Mucosa of descending colon (tissue), 3 donors: ENCODE measurements around the gene CCDC127. TPM values are rescaled to one million over a fixed set of nuclear protein-coding genes. Genes with fewer than 3 reads are reported as not detected.
"Not testable (repeated sequence)": the region's sequence is repeated elsewhere in the genome, so short reads cannot be mapped to it uniquely, and the experiment has no call there.

Experiments used
- ATAC-seq: fragments of 200-7000 bp; cut with Tn5 transposase; one replicate; pipeline ENCODE4 v1.9.1; 2020; ENCODE audit warnings: mild to moderate bottlenecking, moderate library complexity
- DNase-seq, 3 donors: peaks; one replicate each; pipeline ENCODE4 v3.0.0-alpha.2; 2020
- H3K36me3 ChIP-seq: fragments of 200-600 bp; one replicate; pipeline ENCODE4 v1.8.0; 2021; ENCODE audit warnings: low read depth, mild to moderate bottlenecking
- H3K4me1 ChIP-seq: fragments of 200-600 bp; one replicate; pipeline ENCODE4 v1.8.0; 2021; ENCODE audit warnings: low read depth, mild to moderate bottlenecking
- H3K4me3 ChIP-seq: fragments of 200-600 bp; one replicate; pipeline ENCODE4 v1.8.0; 2021; ENCODE audit warnings: mild to moderate bottlenecking
- H3K9me3 ChIP-seq: fragments of 200-600 bp; one replicate; pipeline ENCODE4 v1.8.0; 2021; ENCODE audit warnings: mild to moderate bottlenecking
- intact Hi-C, 2 donors: fragments of 100-400 bp; cut with DNase I in 1 of 2; cut with micrococcal nuclease in 1 of 2; formaldehyde crosslinking; loops; one replicate each; pipeline versions ENCODE4 v1.11.0 to v1.11.1; 2022; cut with DNase I, micrococcal nuclease
- long read RNA-seq, 2 donors: library from polyadenylated mRNA; unstranded; transcript quantifications; one replicate each; pipeline ENCODE4 v2.0.0, GENCODE V29; 2019 to 2021
- total RNA-seq, 3 donors: library from RNA; stranded (reverse); fragmentation: NEBNext Ultra II Directional in 2 of 3; extraction: Animal tissue kit (Norgen Biotek cat#: 25700) in 2 of 3; gene quantifications; one replicate each; pipeline versions ENCODE4 v1.2.1 to v1.2.4, GENCODE V29; 2021 to 2023
- TF ChIP-seq, protein P1 (sequence below): fragments of 200-600 bp; IDR thresholded peaks from one replicate; pipeline ENCODE4 v1.8.0; 2022; ENCODE audit warnings: antibody characterized with exemption, mild to moderate bottlenecking
- donor health status: DM: no; HTN: no; CAD: no; lungs with moderate emphysema.
- donor health status: DM: no; HTN: no; CAD: no.
- donor health status: DM: no; HTN: yes; CAD: no.

Gene CCDC127, protein sequence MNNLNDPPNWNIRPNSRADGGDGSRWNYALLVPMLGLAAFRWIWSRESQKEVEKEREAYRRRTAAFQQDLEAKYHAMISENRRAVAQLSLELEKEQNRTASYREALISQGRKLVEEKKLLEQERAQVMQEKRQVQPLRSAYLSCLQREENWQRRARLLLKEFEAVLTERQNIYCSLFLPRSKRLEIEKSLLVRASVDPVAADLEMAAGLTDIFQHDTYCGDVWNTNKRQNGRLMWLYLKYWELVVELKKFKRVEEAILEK
- 1 to 10 TPM; 3.5 to 9.8 (median 4.7) TPM for total RNA-seq
- long read RNA-seq, donor 1, full-length matches to known transcripts: 22 of 22 reads
- long read RNA-seq, donor 1, partial matches to known transcripts: 0 of 22 reads
- long read RNA-seq, donor 1, other reads (novel, unspliced or antisense): 0 of 22 reads
- long read RNA-seq, donor 2, full-length matches to known transcripts: 9 of 10 reads
- long read RNA-seq, donor 2, partial matches to known transcripts: 0 of 10 reads
- long read RNA-seq, donor 2, other reads (novel, unspliced or antisense): 1 of 10 reads

DNA sequence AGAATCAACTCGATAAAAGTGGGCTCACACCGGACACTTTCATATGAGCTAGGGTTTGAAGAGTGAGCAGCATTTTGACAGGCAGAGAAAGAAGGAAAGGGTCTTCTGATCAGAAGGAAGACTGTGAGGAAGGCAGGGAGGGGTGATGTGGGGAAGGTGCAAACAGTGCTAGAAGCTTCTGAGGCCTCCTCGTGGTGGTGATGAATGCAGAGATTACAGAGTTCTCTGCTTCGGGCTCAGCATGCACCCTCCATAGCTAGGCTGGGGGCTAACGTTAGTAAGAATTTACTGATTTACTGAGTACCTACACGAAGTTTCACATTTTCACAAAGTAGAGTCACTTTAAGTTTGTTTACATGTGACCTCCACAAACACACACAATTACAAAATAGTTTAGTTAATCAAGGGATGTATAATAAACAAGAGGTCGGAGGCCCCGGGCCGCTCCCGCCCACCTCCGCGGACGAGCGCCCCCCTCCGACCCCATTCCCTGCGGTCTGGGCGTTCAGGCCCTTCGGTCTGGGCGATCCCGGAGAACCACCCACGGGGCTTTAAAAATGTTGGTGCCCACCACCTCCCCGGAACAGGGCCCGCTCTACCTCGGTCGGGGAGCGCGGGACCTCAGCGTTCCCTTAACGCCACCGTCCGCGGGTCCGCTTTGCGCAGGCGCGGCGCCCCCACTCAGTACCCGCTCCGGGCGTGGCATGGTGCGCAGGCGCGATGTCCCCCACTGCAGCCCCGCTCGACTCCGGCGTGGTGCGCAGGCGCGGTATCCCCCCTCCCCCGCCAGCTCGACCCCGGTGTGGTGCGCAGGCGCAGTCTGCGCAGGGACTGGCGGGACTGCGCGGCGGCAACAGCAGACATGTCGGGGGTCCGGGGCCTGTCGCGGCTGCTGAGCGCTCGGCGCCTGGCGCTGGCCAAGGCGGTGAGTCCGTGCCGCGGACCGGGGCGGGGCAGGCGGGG is at the start of gene CCDC127, which contains the start of gene SDHA:
Gene CCDC127 (minus strand): TSS at position 660 of the 963 bp plus-strand sequence. CDS start 1,304 bp downstream, outside the sequence.
Gene SDHA (plus strand): TSS at position 827 of the 963 bp plus-strand sequence. CDS start 36 bp downstream, at position 863.
- H3K9me3 ChIP-seq, H3K4me1 ChIP-seq, H3K36me3 ChIP-seq, intact Hi-C loops: not testable (repeated sequence)
- peak; percentile 96 to 99 (median 96) for DNase-seq
- ATAC-seq: peak; percentile 94
- H3K4me3 ChIP-seq: peak within 1 kb of the TSS; percentile 95

DNA sequence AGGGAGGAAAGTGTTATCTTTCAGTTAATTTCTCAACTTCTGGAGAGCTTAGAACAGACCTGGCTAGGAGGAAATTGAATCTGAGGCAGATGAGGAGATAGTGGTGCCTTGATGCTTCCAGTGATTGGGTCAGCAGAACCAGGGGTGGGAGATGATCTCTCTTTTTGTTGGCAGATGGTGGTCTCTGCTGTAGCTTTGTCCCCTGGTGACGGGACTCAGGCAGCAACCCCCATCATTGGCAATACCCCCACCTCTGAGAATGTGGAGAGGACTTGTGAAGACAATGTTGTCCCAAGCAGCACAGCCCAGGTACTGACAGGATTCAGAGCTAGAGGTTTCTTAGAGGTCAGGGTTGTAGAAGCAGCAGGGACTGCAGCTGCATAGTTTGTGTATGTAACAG is 49.8 kb upstream of the CCDC127 start:
- intact Hi-C loops: no loop called here
- Histone ChIP-seq H3K4me3 (no peak overlapping the region), H3K36me3 (peaks cover 4% of the 10 kb centered on the region), H3K9me3 (no peaks in the 10 kb centered on the region), H3K4me1 (peaks cover 7% of the 10 kb centered on the region)
- no peak for ATAC-seq
- DNase-seq: no peak
- TF ChIP-seq, protein P1, sequence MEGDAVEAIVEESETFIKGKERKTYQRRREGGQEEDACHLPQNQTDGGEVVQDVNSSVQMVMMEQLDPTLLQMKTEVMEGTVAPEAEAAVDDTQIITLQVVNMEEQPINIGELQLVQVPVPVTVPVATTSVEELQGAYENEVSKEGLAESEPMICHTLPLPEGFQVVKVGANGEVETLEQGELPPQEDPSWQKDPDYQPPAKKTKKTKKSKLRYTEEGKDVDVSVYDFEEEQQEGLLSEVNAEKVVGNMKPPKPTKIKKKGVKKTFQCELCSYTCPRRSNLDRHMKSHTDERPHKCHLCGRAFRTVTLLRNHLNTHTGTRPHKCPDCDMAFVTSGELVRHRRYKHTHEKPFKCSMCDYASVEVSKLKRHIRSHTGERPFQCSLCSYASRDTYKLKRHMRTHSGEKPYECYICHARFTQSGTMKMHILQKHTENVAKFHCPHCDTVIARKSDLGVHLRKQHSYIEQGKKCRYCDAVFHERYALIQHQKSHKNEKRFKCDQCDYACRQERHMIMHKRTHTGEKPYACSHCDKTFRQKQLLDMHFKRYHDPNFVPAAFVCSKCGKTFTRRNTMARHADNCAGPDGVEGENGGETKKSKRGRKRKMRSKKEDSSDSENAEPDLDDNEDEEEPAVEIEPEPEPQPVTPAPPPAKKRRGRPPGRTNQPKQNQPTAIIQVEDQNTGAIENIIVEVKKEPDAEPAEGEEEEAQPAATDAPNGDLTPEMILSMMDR: no peak

DNA sequence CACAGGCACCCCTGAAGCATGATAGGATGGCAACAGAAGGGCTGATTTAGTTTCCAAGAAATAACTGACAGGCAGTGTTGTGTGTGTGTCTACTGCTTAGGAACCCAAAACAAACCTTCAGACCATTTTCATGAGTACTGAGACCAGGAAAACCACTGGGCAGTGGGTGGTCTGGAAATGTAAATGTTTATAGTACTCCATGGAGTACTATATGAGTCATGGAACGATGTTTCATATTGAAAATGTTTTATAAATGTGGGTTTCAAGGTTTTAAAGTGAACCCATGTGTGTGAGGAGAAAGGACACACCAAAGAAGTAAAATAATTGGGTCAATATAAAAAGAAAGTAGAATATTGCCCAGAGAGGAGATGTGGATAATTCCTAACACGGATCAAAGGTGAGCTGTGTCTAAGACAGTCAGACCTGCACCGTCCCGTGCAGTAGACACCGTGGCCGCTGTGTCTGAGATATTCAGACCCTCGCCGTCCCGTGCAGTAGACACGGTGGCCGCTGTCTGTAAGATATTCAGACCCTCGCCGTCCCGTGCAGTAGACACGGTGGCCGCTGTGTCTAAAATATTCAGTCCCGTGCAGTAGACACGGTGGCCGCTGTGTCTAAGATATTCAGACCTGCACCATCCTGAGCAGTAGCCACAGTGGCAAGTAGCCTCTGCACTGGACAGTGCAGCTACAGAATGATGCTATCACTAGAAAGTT is 48.5 kb upstream of the CCDC127 start:
- H3K4me1 ChIP-seq, intact Hi-C loops, ATAC-seq, H3K4me3 ChIP-seq, H3K9me3 ChIP-seq, H3K36me3 ChIP-seq, DNase-seq: not testable (repeated sequence)

DNA sequence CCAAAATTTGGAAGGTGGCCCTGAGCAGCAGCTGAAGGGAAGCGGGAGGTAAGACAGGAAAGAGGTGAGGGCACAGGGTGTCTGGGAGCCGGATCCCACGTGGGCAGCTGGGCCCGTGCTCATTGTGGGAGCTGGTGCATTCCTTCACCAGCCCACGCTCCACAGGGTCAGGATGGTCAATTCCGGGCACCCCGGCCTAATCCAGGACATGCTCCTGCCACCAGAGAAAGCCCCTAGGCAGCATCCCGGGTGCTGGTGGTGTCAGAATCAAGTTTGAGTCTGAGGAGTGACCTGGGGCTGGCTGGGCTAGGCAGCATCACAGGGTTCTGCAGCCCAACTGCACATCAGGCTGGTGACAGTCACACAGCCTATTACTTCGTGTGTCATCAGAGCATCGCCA is 46.4 kb upstream of the CCDC127 start:
- no peak overlapping the region for H3K4me3 ChIP-seq
- no peak for DNase-seq
- intact Hi-C loops: no loop called here
- H3K9me3 ChIP-seq: no peaks in the 10 kb centered on the region
- no peaks in the 10 kb centered on the region for H3K4me1 ChIP-seq
- no peak for ATAC-seq
- no peaks in the 10 kb centered on the region for H3K36me3 ChIP-seq
- TF ChIP-seq, protein P1: no peak

DNA sequence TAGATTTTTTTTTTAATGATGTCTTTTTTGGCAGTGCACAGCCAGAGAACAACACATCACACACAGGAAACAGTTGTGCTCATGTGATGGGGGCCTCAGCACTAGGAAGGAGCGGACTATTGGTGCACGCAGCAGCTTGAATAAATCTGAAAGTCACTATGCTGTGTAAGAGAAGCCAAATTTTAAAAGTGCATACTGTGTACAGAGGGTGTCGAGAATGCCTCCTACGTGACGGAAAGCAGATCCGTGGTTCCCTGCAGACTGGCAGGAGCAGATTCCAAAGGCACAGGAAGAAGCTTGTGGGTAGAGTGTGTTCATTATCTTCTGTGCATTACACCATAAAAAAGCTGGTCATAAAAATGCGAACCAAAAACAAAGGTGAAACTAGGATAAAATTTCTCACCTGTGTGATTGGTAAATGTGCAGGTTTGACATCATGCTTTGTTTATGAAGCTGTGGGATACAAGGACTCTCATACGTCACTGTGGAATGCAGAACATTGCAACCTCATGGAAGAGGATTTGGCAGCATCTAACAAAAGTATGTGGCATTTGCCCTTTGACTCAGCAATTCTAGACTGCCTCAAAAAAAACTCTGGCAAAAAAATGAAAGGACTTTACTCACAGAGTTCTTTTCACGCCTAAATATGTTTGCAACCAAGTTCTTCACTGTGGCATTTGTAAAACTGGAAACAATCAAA is 45.5 kb upstream of the CCDC127 start:
- intact Hi-C loops, H3K4me1 ChIP-seq, H3K9me3 ChIP-seq, H3K36me3 ChIP-seq, H3K4me3 ChIP-seq, DNase-seq: not testable (repeated sequence)
- ATAC-seq: peak; percentile 34

DNA sequence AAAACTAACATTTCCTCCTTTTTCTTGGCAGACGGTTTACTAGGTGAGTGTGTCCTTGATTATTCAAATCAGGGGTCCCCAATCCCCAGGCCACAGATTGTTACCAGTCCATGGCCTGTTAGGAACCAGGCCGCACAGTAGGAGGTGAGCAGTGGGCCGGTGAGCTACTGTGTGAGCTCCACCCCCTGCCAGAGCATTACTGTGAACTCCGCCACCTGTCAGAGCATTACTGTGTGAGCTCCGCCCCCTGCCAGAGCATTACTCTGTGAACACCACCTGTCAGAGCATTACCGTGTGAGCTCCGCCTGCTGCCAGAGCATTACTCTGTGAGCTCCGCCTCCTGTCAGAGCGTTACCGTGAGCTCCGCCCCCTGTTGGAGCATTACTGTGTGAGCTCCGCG is 39.2 kb upstream of the CCDC127 start:
- no peak overlapping the region for H3K4me3 ChIP-seq
- no peak for DNase-seq
- TF ChIP-seq, protein P1: no peak
- peaks cover 6% of the 10 kb centered on the region for H3K36me3 ChIP-seq
- H3K9me3 ChIP-seq: no peaks in the 10 kb centered on the region
- intact Hi-C loops: no loop called here
- no peak for ATAC-seq
- H3K4me1 ChIP-seq: no peaks in the 10 kb centered on the region

DNA sequence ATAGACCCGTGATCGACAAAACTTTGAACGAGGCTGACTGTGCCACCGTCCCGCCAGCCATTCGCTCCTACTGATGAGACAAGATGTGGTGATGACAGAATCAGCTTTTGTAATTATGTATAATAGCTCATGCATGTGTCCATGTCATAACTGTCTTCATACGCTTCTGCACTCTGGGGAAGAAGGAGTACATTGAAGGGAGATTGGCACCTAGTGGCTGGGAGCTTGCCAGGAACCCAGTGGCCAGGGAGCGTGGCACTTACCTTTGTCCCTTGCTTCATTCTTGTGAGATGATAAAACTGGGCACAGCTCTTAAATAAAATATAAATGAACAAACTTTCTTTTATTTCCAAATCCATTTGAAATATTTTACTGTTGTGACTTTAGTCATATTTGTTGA is 38.4 kb upstream of the CCDC127 start:
- ATAC-seq (peak; percentile 78), DNase-seq (peak in 2 of 3 donors; percentile 27 to 44)
- H3K9me3 ChIP-seq, intact Hi-C loops, H3K36me3 ChIP-seq, H3K4me3 ChIP-seq, H3K4me1 ChIP-seq: not testable (repeated sequence)

DNA sequence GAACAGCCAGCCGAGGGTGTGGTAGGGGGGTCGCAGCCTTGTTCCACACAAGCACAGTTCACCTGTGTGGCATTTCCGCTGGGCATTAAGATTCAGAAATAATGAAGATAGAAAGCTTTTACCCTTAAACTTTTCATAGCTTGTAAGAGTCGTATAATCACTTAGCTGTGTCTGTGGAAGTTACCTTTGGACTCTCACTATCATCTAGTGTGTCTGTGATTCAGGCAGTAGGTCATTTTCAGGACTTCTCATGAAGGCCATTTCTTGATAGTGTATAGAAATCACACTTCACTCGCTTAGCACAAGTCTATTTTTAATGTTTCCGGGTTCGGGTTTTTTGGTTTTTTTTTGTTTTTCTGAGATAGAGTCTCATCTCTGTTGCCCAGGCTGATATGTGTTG is 37.2 kb upstream of the CCDC127 start:
- intact Hi-C loops, DNase-seq, H3K9me3 ChIP-seq, H3K4me3 ChIP-seq, H3K36me3 ChIP-seq, H3K4me1 ChIP-seq: not testable (repeated sequence)
- peak; percentile 82 for ATAC-seq

DNA sequence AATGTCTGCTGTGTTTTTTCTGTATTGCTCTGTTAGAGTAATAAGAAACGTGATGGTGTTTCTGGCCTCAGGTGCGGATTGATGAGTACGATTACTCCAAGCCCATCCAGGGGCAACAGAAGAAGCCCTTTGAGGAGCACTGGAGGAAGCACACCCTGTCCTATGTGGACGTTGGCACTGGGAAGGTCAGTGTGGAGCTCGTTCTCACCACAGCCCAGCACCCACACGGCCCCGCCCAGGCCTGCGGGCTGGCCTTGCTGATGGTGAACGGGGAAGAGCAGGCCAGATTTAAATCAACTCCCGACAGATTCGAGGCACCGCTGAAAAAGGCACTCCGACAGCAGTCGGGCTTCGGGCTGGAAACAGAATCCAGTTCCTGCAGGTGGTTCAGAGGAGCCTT is 36.4 kb upstream of the CCDC127 start:
- H3K9me3 ChIP-seq, H3K4me1 ChIP-seq, intact Hi-C loops, DNase-seq, H3K4me3 ChIP-seq: not testable (repeated sequence)
- H3K36me3 ChIP-seq: peaks cover 14% of the 10 kb centered on the region
- ATAC-seq: peak; percentile 85
